T-helper 1 cell (primary cell): ENCODE data around the gene GPAM.
"Not testable (repeated sequence)": the region's sequence is repeated elsewhere in the genome, so short reads cannot be mapped to it uniquely, and the experiment has no call there.

Experiments
- DNase-seq, 5 donors: peaks; one replicate each; pipeline ENCODE4 v3.0.0-alpha.2; 2012 to 2020

GPAM gene

DNA sequence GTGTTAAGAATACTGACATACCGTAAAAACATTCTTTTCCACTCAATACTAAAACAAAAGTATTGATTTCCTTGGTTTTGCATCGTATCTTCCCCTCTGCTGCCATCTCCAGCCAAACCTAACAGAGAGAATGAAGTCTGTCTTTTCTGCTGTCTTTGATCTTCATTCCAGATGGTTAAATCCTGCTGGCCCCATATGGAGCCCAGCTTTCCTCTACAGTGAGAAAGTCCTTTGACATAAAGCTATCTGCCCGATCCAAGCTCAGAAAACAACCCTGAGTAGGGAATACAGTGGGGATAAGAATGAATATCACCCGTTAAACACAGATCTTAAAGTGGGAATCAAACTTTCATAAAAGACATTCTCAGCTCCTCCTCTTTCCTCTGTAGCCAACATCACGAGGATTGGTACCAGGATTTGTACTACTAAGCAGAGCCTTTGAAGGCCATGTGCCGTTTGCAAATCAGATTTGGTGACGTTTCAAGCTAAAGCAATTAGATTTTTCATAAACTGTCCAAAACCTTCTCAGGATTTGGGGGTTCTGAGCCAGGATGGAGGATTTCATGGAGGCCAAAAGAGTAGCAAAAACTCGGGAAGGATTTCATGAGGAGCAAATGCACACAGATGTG, 30.8 kb upstream of the GPAM start:
- no peak for DNase-seq

DNA sequence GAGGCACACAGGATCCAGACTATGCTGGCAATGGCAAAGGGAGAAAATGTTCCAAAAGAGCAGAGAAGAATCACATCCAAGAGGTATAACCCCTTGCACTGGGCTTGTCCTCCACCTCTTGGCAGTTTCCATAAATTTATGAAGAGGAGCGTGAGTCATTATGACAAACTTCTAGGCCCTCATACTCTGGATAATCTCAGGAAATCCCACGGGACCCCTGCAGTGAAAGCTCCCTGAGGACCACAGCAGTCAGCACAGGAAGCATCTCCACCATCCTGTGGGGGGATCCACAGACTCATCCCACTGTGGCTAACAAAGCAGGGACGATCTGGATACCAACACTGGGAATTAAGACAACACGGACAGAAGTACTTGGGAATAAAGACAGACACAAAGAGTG, 30.3 kb upstream of the GPAM start:
- no peak for DNase-seq

DNA sequence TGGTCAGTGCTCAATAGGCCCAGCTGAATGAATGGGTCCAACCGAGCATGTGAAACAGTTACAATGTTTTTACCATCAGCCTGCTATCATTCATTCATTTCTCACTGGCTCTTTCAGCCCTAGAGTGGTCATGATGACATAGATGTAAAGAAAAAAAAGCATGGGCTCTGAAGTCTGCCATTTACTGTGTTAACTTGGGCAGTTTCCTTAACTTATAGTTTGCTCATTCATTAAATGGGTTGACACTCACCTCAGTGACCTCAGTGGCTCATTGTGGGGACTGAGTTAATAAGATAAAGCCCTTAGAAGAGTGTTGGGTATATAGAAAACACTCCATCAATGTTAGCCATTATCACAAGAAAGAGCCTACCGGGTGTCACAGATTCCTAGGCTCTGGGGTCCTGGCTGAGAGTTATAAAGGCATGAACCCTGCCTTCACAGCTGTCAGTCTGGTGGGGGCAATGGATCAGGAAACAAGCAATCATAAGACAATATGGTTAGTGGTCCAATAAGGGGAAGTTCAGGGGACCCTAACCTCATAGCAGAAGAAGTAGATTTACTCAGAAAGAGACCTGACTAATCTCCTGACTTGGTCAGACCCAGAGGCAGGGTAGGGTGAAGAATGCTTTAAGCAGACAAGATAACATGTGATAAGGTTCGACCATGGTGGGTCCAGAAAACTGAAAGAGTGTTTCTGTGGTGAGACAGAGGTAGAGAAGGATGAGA, 29.7 kb upstream of the GPAM start:
- no peak for DNase-seq

DNA sequence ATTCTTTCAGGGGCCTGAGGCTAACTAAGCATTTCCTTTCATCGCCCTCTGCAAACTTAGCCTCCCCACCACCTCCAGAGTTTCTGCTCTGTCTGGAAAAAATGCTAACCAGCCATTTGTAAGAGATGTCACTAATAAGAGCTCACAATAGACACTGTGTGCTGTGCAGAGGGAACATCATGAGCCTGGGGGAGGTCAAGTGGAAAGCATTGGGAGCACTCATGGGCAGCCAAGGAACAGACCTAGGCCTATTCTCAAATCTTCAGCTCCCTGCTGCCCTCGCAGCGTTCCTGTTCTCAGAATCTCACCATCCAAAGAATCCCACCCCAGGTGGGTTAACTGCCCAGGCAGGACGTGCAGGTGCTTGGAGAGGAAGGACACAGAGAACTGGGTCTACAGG, 27.1 kb upstream of the GPAM start:
- DNase-seq, result no peak

DNA sequence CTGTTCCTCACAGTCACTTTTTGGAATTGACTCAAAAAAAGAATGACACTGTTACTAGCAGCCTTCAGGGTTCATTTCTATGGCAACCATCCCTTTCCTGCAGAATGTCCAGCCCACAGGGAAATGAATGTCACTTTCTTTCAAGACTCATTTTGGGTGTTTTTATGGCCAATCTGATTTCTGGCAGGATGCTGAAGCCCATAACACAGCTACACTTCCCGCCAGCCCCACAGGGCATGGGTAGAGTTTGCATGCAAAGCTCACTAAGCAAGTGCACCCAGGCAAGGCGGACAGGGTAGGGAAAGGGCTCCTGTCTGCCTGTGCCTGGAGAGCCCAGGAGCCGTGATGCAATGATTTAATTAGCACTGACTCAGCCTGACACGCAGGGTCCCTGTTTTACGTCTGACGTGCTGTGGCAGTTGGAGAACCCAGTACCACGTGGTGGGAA, 26.1 kb upstream of the GPAM start:
- no peak for DNase-seq

DNA sequence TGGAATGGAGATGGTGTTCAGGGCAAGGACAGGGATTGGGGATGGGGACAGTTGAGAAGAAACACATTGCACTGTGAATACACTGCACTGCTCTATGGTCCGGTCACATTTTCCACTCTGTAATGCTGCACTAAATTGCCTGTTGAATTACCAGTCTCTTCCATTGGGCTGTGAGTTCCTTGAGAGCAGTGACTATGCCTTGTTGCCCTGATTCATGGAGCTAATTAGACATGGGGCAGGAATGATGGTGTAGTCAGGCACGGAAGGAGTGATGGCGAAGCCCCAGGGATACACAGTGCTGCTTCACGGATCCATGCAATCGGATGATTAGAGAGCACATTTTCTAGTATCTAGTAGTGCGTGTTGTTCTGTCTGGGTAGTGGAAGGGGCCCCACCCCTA, 25.4 kb upstream of the GPAM start:
- no peak for DNase-seq

DNA sequence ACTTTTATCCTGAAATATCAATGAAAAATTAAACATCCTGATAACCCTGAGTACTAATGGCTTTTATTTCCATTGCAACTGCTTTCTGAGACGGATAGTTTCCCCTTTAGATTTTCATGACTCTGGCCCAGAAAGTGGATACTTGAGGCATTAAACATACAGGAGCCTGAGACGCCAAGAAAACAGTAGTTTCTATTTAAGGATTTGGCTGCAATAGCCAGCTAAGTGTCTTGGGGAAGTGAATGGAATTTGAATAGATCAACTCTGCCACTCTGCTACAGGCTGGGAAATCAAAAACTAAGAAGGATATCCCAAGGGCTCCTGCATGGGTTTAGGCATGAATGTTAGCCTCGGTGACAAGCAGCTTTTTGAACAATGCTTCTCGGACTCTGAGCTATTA, 24.7 kb upstream of the GPAM start:
- DNase-seq, result no peak

DNA sequence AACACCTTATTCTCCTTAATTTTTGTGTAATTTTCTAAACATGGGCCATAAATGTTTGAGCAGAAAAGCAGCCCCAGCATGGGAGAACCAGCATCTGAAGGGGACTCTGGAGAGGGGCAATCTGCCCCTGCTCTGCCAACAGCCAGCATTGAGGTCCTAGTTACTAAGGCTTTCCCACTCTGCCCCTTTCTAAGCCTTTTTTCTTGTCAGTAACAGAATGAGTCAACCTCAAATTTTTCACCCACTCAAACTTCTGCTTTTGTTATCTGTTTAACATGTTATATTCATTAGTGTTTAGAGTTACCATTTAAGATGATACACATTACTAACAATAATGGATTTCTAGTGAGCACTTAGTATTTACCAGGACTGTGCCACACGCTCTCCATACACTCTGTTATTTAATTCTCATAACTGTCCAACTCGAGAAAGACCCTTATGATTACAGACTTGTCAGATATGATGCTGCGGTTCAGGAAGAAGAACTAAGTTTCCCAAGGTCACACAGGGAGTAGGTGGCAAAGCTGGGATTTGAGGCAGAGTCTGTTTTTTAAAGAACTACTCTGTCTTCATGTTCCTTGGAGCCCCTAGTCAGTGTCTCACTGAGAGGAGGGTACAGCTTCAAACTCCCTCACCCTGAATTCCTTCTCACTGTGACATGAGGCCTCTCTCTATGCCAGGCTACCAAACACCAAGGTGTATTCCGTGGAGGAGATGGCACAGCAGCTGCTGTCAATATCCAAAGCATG, 19.9 kb upstream of the GPAM start:
- no peak for DNase-seq

DNA sequence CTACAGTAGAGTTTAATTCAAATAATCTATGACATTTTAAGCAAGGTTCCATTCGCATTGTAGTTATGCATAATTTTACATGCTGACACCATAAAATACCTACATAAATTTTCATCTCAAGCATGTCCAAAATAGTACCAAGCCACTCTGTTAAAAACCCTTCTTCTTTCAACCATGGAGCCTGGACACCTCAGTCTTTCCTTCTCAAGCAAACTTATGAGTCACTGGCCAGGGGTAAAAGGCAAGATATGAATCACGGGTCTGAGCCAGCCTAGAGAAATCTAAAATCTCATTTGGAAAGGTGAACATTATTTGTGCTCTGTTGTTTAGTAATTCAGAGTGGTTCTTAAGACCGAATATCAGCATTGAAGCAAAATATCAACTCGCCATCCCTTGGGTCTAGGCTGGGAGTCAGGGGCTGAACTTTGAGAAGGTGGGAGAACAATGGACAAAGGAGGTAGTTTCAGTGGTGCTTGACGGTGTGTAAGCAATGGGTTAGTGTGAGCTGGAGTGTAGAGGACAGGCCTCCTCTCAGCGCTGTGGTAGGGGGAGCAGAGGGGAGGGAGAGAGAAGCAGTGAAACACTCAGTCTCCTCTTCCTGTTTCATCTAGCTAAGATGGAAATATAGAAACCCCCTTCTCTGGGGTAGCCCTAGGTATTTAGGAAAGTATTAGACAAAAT, 19.1 kb upstream of the GPAM start:
- no peak for DNase-seq

DNA sequence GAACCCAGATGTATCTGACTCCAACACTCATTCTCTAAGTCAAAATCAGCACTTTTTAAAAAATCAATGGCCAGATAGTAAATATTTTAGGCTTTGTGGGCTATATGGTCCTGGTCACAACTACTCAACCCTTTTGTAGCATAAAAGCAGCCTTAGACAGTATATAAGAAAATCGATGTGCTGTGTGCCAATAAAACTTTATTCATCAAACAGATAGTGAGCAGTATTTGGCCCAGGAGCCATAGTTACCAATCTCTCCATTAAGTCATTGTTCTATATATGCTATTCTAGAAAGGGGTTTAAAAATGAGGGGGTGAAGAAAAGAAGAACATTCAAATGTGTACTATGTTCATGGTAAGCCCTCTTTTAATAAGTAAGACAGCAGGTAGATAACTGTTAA, 18.5 kb upstream of the GPAM start:
- DNase-seq, result no peak

DNA sequence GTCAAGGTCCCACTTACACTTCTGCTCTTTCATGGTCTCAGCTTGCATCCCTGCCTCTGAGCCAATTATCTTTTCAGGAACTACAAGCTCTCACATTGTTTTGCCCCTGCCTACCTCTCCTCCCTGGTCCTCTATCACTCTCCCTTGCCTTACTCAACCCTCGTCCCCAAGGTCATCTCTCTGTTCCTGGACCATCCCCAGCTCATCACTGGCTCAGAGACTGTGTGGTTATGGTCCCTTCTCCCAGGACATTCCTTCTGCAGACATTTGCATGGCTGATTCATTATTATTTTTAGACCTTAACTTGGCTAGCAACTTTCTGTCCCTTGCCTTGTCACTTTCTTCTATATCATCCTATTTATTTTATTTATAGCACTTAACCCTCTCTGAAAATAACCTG, 17.8 kb upstream of the GPAM start:
- DNase-seq, result no peak

DNA sequence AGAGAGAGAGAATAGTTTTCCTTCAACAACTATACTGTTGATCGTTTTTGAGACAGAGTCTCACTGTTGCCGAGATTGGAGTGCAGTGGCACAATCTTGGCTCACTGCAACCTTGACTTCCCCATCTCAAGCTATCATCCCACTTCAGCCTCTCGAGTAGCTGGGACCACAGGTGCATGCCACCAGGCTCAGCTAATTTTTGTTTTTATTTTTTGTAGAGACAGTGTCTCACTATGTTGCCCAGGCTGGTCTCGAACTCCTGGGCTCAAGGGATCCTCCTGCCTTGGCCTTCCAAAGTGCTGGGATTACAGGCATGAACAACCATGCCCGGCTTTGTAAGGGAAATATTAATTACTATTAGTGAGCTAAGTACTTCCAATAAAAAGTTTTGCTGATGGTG, 16.7 kb upstream of the GPAM start:
- not testable (repeated sequence) for DNase-seq

DNA sequence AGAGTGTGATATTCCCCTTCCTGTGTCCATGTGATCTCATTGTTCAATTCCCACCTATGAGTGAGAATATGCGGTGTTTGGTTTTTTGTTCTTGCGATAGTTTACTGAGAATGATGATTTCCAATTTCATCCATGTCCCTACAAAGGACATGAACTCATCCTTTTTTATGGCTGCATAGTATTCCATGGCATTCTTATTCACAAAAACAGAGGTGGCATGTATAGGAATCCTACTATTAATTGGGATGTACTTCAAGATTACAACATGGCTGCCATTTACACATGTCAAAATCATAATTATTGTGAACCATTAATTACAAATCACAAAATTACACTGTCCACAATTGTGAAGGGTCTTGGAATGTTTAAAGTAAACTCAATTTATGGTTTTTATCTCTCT, 14.1 kb upstream of the GPAM start:
- DNase-seq, result not testable (repeated sequence)

DNA sequence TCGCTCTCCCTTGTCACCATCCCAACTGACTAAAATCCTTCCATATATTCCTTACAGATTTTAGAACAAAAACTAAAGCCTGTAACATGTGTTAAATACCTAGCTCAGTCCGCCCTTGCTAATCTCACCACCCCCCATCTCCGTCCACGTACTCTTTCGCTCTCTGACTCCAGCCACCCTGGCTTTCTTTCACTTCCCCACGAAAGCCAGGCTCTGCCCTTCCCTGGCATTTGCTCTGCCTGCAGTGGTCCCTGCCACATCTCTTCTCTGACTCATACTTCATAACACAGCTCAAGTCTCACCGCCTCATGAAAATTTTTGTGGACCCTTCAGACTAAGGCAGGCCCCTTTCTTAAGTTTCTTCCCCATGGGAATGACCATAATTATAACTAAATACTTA, 11.7 kb upstream of the GPAM start:
- no peak for DNase-seq

DNA sequence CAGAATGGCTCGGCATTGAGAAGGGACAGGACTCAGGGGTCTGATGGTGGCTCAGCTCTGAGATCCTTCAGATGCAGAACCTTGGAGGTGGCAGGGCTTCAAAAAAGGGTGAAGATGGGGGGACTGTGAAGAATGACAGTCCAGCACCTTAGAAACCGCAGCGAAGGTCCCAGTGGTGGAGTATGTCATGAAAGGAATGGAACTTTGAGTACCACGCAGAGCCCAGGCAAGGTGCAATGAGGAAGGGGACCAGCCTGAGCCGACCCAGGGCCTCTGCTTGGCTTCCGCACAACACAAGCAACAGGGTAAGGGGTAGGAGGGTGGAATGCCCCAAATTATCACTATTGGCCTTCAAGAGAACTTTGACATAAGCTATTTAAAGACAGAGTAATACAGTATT, 8.2 kb upstream of the GPAM start:
- no peak for DNase-seq

DNA sequence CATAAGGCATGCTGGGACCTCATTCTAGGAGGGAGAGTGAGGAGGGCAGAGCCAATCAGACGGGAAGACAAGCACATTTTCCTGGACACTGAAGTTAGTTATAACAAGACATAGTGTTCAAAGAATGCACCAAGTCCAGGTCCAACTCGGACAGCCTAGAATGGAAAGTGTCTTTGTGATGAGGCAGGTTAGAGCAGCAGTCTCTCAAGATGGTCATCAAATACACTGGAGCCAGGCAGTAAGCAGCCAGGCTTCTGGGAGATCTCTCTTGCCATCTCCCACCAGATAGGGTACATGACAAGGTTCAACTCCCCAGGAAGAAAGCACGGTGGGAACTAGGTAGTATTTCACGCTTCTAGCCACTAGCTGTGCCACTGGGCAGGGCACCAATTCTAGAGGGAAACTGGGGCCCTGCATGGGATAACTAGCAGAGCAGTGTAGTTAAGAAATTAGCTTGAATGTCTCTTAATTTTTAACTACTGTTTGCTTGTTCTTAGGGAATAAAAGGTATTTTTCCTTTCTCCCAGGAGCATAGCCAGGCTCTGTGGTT, 7.6 kb upstream of the GPAM start:
- DNase-seq, result no peak

DNA sequence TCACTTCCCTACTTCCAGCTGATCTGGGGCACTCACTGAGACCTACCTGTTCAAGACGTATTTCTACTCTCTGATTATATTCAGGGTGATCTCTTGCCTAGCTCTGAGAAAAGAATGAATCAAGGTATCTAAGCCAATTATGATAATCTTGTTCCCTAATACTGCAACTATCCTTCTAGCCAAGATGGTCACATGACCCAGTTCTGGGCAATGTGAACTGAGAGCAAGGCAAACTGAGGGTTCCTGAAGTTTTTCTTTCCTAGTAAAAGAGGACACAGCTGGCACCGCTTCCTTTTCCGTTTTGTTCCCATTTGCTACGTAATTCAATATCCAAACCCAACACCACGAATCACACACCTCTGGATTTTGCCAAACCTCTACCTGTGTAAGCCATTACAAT, 5.9 kb upstream of the GPAM start:
- no peak for DNase-seq

DNA sequence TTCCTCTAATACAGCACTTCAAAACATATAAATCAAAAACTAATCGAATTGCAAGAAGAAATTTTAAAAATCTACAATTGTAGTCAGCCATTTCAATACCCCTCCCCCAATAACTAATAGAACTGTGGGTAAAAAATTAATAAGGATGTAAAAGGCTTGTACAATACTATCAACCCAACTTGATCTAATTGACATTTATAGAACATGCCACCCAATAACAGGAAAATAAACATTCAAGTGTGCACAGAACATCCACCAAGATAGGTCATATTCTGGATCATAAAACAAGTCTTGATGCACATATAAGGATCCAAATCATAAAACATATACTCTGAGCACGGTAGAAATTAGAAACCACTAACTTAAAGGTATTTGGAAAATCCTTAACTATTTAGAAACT, 4.0 kb upstream of the GPAM start:
- no peak for DNase-seq

DNA sequence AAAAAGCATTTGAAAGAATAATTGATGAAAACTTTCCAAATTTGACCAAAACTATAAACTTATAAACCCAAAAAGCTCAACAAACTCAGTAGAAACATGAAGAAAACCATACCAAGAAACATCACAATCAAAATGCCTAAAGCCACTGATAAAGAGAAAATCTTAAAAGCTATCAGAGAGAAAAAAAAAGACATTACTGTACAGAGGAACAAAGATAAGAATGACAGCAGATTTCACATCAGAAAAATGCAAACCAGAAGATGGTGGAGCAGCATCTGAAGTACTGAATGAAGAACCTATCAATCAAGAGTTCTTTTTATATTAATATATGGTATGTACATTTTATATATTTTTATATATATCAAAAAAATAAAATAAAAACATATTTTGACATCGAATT, 2.4 kb upstream of the GPAM start:
- DNase-seq, result no peak

DNA sequence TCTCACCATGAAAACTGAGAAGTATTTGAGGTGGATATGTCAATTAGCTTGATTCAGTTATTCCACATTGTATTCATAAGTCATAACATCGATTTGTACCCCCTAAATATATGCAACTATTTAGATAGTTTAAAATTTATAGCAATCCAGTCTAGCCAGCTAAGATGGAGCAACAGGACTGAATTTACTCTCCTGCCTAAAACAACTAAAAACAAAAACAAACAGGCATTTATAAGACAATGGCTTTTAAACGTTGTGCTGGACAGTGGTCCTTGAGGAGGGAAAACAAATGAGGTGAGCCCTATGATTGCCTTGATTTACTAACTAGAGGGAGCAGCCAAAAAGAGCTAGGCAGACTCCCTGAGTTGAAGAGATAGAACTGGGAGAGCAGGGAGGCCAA, 814 bp upstream of the GPAM start:
- no peak for DNase-seq

DNA sequence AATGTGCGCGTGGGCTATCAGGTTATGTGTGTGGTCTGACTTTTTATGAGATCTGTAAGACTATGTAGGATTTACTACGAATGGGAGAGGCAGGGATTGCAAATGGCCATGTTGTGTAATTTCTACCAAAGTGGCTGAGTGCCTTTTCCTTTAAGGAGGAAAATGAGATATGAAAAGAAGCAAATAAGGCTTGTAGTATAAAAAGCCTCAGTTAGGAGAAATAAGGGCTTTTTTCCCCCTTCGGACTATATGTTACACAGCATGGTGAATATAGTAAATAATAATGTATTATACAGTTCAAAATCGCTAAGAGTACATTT, 447 bp upstream of the GPAM start:
- no peak for DNase-seq

DNA sequence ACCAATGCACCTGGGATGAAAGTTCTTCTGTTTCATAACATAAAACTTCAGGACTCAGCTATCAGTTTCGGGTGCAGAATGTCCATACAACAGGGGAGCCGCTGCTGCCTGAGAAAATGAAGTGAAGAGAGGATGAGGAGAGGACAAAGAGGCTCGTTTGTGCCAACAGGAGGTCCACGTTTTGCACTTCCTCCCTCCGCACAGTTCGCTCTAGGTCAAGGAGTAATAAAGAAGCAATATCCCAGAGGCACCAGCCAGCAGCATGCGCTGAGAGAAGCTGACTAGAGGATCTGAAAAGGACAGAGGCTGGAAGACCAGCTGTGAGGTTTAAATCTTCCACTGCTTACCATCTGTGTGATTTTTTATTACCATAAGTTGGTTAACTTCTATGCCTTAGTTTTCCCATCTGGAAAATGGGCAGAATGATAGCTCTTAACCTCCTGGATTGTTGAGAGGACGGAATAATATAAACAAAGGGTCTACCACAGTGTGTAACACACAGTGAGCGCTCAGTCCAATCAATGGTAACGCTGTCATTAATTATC, 709 bp downstream of the GPAM start:
- DNase-seq, result no peak

DNA sequence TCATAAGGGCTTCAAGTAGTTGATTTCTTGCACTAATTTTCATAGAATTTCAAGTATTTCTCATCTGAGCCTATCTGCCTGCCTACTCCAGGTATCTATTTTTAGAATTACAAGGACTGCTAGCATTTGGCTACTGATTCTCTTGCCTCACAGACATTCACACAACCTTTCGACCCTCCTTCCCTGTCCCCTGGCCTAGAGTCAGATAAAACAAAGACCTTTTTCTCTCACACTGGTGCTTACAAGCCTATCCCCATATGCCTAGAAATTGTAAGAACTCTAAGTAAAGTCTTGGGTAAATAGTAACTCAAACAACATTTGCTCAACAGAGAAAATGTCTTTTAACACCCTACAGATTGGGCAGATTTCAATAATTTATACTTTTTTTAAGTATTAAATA, 6.3 kb downstream of the GPAM start:
- DNase-seq, result no peak
